ENCODE results near the gene DNAH17.

GRCh38 chr17:78571329-78571728 lies 5.9 kb downstream of the DNAH17 start:
- TF ChIP-seq CTCF (IDR thresholded peaks at IDR 0.05) (no peak), POLR2A (IDR thresholded peaks at IDR 0.05) (no peak)

Data from esophagus squamous epithelium (tissue), 4 donors.